OCI-LY3 (cell line): ENCODE measurements around the gene WDFY4.

ENCODE experiments used
- H2AFZ ChIP-seq: fragments of 200-600, 300-600 bp; shearing (Covaris generic); 2 replicates; pipeline ENCODE4 v1.6.0; 2014; ENCODE audit warnings: antibody characterized with exemption, low read depth, low read length
- H3K27ac ChIP-seq: fragments of 200-600, 300-600 bp; sonication (generic); 2 replicates; pipeline ENCODE4 v1.5.1; 2014; ENCODE audit warnings: mild to moderate bottlenecking, low read length, moderate library complexity, mixed read lengths
- H3K27me3 ChIP-seq: fragments of 200-600, 300-600 bp; sonication (generic); 2 replicates; pipeline ENCODE4 v1.6.1; 2014; ENCODE audit warnings: low read depth, low read length, mixed read lengths
- H3K36me3 ChIP-seq: fragments of 200-600, 300-600 bp; sonication (generic); replicated peaks from 2 replicates; pipeline ENCODE3; 2014; ENCODE audit warnings: low read depth, low read length, mixed read lengths
- H3K4me1 ChIP-seq: fragments of 300-600, 200-600 bp; sonication (generic); 2 replicates; pipeline ENCODE4 v1.6.1; 2014; ENCODE audit warnings: low read length, mixed read lengths
- H3K4me2 ChIP-seq: fragments of 200-600, 300-600 bp; sonication (generic); 2 replicates; pipeline ENCODE4 v1.6.1; 2014; ENCODE audit warnings: low read length, mixed read lengths
- H3K4me3 ChIP-seq: fragments of 300-600, 200-600 bp; sonication (generic); 2 replicates; pipeline ENCODE4 v1.5.1; 2014; ENCODE audit warnings: antibody characterized with exemption, mild to moderate bottlenecking, low read length, moderate library complexity
- H3K79me2 ChIP-seq: fragments of 300-600, 200-600 bp; shearing (Covaris generic); 2 replicates; pipeline ENCODE4 v1.6.1; 2014; ENCODE audit warnings: mild to moderate bottlenecking, low read length, mixed read lengths
- H3K9ac ChIP-seq: fragments of 300-600, 200-600 bp; shearing (Covaris generic); 2 replicates; pipeline ENCODE4 v1.6.0; 2014; ENCODE audit warnings: mild to moderate bottlenecking, low read length, moderate library complexity
- H3K9me3 ChIP-seq: fragments of 200-600, 300-600 bp; shearing (Covaris generic); 2 replicates; pipeline ENCODE4 v1.6.1; 2014; ENCODE audit warnings: low read length, mixed read lengths; ENCODE audit not compliant: insufficient read depth
- H4K20me1 ChIP-seq: fragments of 200-600, 300-600 bp; sonication (generic); 2 replicates; pipeline ENCODE4 v1.6.1; 2016; ENCODE audit warnings: low read length, mixed read lengths; ENCODE audit not compliant: insufficient read depth
- CTCF ChIP-seq: fragments of 200-600, 300-600 bp; sonication (generic); IDR thresholded peaks from 2 replicates; pipeline ENCODE4 v1.5.1; 2014; ENCODE audit warnings: antibody characterized with exemption, low read length, low read depth
- EZH2phosphoT487 ChIP-seq: fragments of 200-600 bp; shearing (Covaris generic); IDR thresholded peaks from 2 replicates; pipeline ENCODE4 v1.6.1; 2018; ENCODE audit warnings: antibody characterized with exemption, mixed run types, low read depth

WDFY4 gene

GRCh38 chr10:48946891-48947500 lies 262.3 kb downstream of the WDFY4 start:
- Histone ChIP-seq H3K36me3 (peaks cover 40% of the 10 kb centered on the region), H3K79me2 (no peaks in the 10 kb centered on the region), H3K9me3 (no peaks in the 10 kb centered on the region), H3K4me1 (no peaks in the 10 kb centered on the region), H3K9ac (no peak overlapping the region), H4K20me1 (no peaks in the 10 kb centered on the region), H3K4me3 (no peak overlapping the region), H3K27ac (no peak overlapping the region), H3K4me2 (no peak overlapping the region), H2AFZ (no peak overlapping the region), H3K27me3 (no peaks in the 10 kb centered on the region)
- no peak for TF ChIP-seq EZH2phosphoT487
- no peak for TF ChIP-seq CTCF

GRCh38 chr10:48947690-48948469 lies 263.2 kb downstream of the WDFY4 start:
- H3K27ac ChIP-seq: no peak overlapping the region
- no peak overlapping the region for H3K9ac ChIP-seq
- no peak overlapping the region for H2AFZ ChIP-seq
- no peak overlapping the region for H3K4me2 ChIP-seq
- no peaks in the 10 kb centered on the region for H3K27me3 ChIP-seq
- no peaks in the 10 kb centered on the region for H3K9me3 ChIP-seq
- no peak for TF ChIP-seq CTCF
- TF ChIP-seq EZH2phosphoT487: no peak
- H4K20me1 ChIP-seq: no peaks in the 10 kb centered on the region
- H3K79me2 ChIP-seq: no peaks in the 10 kb centered on the region
- H3K36me3 ChIP-seq: peaks cover 43% of the 10 kb centered on the region
- H3K4me1 ChIP-seq: no peaks in the 10 kb centered on the region
- H3K4me3 ChIP-seq: no peak overlapping the region

GRCh38 chr10:48948470-48949037 lies 263.9 kb downstream of the WDFY4 start:
- Histone ChIP-seq H4K20me1 (no peaks in the 10 kb centered on the region), H3K4me3 (no peak overlapping the region), H3K79me2 (no peaks in the 10 kb centered on the region), H2AFZ (no peak overlapping the region), H3K9ac (no peak overlapping the region), H3K4me2 (no peak overlapping the region), H3K4me1 (no peaks in the 10 kb centered on the region), H3K9me3 (no peaks in the 10 kb centered on the region), H3K36me3 (peaks cover 43% of the 10 kb centered on the region), H3K27ac (no peak overlapping the region), H3K27me3 (no peaks in the 10 kb centered on the region)
- TF ChIP-seq CTCF: no peak
- TF ChIP-seq EZH2phosphoT487: no peak

GRCh38 chr10:48951707-48952106 lies 267.0 kb downstream of the WDFY4 start:
- H3K27ac ChIP-seq: no peak overlapping the region
- H3K9ac ChIP-seq: no peak overlapping the region
- H3K79me2 ChIP-seq: no peaks in the 10 kb centered on the region
- no peak overlapping the region for H2AFZ ChIP-seq
- H3K4me2 ChIP-seq: no peak overlapping the region
- H4K20me1 ChIP-seq: no peaks in the 10 kb centered on the region
- peaks cover 28% of the 10 kb centered on the region for H3K36me3 ChIP-seq
- H3K4me3 ChIP-seq: no peak overlapping the region
- no peak for TF ChIP-seq CTCF
- TF ChIP-seq EZH2phosphoT487: no peak
- no peaks in the 10 kb centered on the region for H3K4me1 ChIP-seq
- no peaks in the 10 kb centered on the region for H3K9me3 ChIP-seq
- H3K27me3 ChIP-seq: no peaks in the 10 kb centered on the region
